ENCODE measurements around the gene GNB1. TPM values are rescaled to one million over a fixed set of nuclear protein-coding genes. Genes with fewer than 3 reads are reported as not detected.

GNB1 gene
- total and polyA plus RNA-seq, 9 of the 15 experiments (the other 6 are each of a cell fraction or from before 2014, with no cell fraction given) = 34.3 to 388 (median 114) TPM

GRCh38 chr1:1890506-1891348, at the start of gene GNB1 (continued):
- TF ChIP-seq ZNF318 (IDR thresholded peaks at IDR 0.05; ENCODE audit: borderline replicate concordance in 1 of 2, low read depth in 1 of 2) = no peak
- peak in 1 of 3 experiments; percentile 80; a peak in 2 of 6 replicates for TF ChIP-seq ZBTB11 (CRISPR knock-in tag; IDR thresholded peaks at IDR 0.05)
- TF ChIP-seq ZNF408 (CRISPR knock-in tag; IDR thresholded peaks at IDR 0.05; ENCODE audit: low read depth) = no peak
- TF ChIP-seq ETV6 (IDR thresholded peaks at IDR 0.05; ENCODE audit: borderline replicate concordance in 1 of 2, low read depth in 2 of 2, low read length in 1 of 2) = no peak
- no peak for TF ChIP-seq ETV6 (CRISPR knock-in tag; IDR thresholded peaks at IDR 0.05; ENCODE audit: borderline replicate concordance)
- TF ChIP-seq YY1 (IDR thresholded peaks at IDR 0.05; ENCODE audit: borderline replicate concordance in 1 of 3, control insufficient read depth in 1 of 3, extremely low read depth in 1 of 3, insufficient read depth in 3 of 3, insufficient read length in 1 of 3, insufficient replicate concordance in 2 of 3, low read depth in 1 of 3, low read length in 2 of 3) = peak; percentile 18 to 87 (median 83)
- TF ChIP-seq MBD1 (CRISPR knock-in tag; IDR thresholded peaks at IDR 0.05) = no peak
- peak; percentile 79 for TF ChIP-seq E2F3 (CRISPR knock-in tag; IDR thresholded peaks at IDR 0.05)
- TF ChIP-seq NRF1 (conservative IDR thresholded peaks at IDR 0.05 in 1 of 2, IDR thresholded peaks at IDR 0.05 in 1 of 2) = peak; percentile 84 to 86
- no peak for TF ChIP-seq PHF20 (IDR thresholded peaks at IDR 0.05; ENCODE audit: partially characterized antibody)
